ENCODE results near the gene RP9.

DNA sequence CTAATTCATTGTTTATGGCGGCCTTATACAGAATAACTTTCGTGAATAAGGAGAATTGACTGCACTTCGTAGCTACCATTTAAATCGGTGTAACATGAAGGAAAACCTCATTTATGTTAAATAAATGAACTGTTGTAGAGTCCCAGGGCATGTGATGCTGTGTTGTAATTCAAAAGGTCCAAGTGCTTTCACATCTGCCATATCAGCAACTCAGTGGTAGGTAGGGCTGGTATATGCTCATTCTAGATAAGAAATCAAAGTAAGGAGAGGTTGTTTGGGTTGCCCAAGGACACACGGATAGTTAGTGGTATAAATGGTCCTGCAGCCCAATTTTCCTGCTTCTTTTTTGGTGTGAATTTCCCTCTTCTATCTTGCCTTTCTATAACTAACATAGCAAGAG, 36.0 kb upstream of the RP9 start:
- TF ChIP-seq MXI1 (IDR thresholded peaks at IDR 0.05; ENCODE audit: borderline replicate concordance, low read depth, low read length) (no peak), POLR2A (IDR thresholded peaks at IDR 0.05; ENCODE audit: low read depth, low read length) (no peak), FOS (IDR thresholded peaks at IDR 0.05; ENCODE audit: low read depth, low read length) (no peak), CEBPB (IDR thresholded peaks at IDR 0.05; ENCODE audit: low read depth, low read length) (no peak), MAFK (IDR thresholded peaks at IDR 0.05; ENCODE audit: low read depth, low read length) (no peak), MAZ (IDR thresholded peaks at IDR 0.05; ENCODE audit: borderline replicate concordance, low read depth, low read length) (no peak), RFX5 (IDR thresholded peaks at IDR 0.05; ENCODE audit: low read depth, low read length) (no peak), SMC3 (IDR thresholded peaks at IDR 0.05; ENCODE audit: low read depth, low read length) (no peak), RAD21 (IDR thresholded peaks at IDR 0.05; ENCODE audit: low read length) (no peak)
- TF ChIP-seq, protein P1, sequence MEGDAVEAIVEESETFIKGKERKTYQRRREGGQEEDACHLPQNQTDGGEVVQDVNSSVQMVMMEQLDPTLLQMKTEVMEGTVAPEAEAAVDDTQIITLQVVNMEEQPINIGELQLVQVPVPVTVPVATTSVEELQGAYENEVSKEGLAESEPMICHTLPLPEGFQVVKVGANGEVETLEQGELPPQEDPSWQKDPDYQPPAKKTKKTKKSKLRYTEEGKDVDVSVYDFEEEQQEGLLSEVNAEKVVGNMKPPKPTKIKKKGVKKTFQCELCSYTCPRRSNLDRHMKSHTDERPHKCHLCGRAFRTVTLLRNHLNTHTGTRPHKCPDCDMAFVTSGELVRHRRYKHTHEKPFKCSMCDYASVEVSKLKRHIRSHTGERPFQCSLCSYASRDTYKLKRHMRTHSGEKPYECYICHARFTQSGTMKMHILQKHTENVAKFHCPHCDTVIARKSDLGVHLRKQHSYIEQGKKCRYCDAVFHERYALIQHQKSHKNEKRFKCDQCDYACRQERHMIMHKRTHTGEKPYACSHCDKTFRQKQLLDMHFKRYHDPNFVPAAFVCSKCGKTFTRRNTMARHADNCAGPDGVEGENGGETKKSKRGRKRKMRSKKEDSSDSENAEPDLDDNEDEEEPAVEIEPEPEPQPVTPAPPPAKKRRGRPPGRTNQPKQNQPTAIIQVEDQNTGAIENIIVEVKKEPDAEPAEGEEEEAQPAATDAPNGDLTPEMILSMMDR (conservative IDR thresholded peaks at IDR 0.05; ENCODE audit: low read depth, low read length), result no peak
- TF ChIP-seq, protein P2, sequence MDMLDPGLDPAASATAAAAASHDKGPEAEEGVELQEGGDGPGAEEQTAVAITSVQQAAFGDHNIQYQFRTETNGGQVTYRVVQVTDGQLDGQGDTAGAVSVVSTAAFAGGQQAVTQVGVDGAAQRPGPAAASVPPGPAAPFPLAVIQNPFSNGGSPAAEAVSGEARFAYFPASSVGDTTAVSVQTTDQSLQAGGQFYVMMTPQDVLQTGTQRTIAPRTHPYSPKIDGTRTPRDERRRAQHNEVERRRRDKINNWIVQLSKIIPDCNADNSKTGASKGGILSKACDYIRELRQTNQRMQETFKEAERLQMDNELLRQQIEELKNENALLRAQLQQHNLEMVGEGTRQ (IDR thresholded peaks at IDR 0.05; ENCODE audit: low read depth, low read length), result no peak
